Measurements from ENCODE around the gene MAP3K20.
"Not testable (repeated sequence)": the region's sequence is repeated elsewhere in the genome, so short reads cannot be mapped to it uniquely, and the experiment has no call there.

MAP3K20 gene

GRCh38 chr2:173252581-173252980 lies 176.9 kb downstream of the MAP3K20 start:
- no peaks in the 10 kb centered on the region for H3K9me3 Mint-ChIP-seq
- H3K4me3 Mint-ChIP-seq = no peak overlapping the region
- ATAC-seq (replicated peaks; ENCODE audit: extremely low read depth, poor library complexity, severe bottlenecking) (no peak), DNase-seq (ENCODE audit: low spot score in 2 of 2) (no peak)
- H3K4me1 Mint-ChIP-seq = no peaks in the 10 kb centered on the region
- no peak overlapping the region for H3K27ac Mint-ChIP-seq (ENCODE audit: low read depth)
- no peaks in the 10 kb centered on the region for H3K36me3 Mint-ChIP-seq (ENCODE audit: insufficient read depth)
- no peaks in the 10 kb centered on the region for H3K27me3 Mint-ChIP-seq

GRCh38 chr2:173254659-173255058 lies 179.0 kb downstream of the MAP3K20 start:
- Mint-ChIP-seq H3K27me3 (no peaks in the 10 kb centered on the region), H3K4me1 (no peaks in the 10 kb centered on the region), H3K36me3 (ENCODE audit: insufficient read depth) (no peaks in the 10 kb centered on the region), H3K9me3 (no peaks in the 10 kb centered on the region), H3K4me3 (no peak overlapping the region), H3K27ac (ENCODE audit: low read depth) (no peak overlapping the region)
- DNase-seq (ENCODE audit: low spot score in 2 of 2) (no peak), ATAC-seq (replicated peaks; ENCODE audit: extremely low read depth, poor library complexity, severe bottlenecking) (no peak)

- no peaks in the 10 kb centered on the region for H3K27me3 Mint-ChIP-seq
- no peaks in the 10 kb centered on the region for H3K4me1 Mint-ChIP-seq
- ATAC-seq (replicated peaks; ENCODE audit: extremely low read depth, poor library complexity, severe bottlenecking) = no peak
- no peaks in the 10 kb centered on the region for H3K9me3 Mint-ChIP-seq
- H3K36me3 Mint-ChIP-seq (ENCODE audit: insufficient read depth) = no peaks in the 10 kb centered on the region
- DNase-seq (ENCODE audit: low spot score in 2 of 2) = no peak
- H3K4me3 Mint-ChIP-seq = no peak overlapping the region
- no peak overlapping the region for H3K27ac Mint-ChIP-seq (ENCODE audit: low read depth)
Measured at GRCh38 chr2:173258701-173259100, 183.1 kb downstream of the MAP3K20 start.

GRCh38 chr2:173262356-173262755 lies 186.7 kb downstream of the MAP3K20 start:
- H3K4me1 Mint-ChIP-seq = peaks cover 10% of the 10 kb centered on the region
- not testable (repeated sequence) for H3K36me3 Mint-ChIP-seq (ENCODE audit: insufficient read depth); H3K27ac Mint-ChIP-seq (ENCODE audit: low read depth); ATAC-seq (replicated peaks; ENCODE audit: extremely low read depth, poor library complexity, severe bottlenecking); H3K27me3 Mint-ChIP-seq; DNase-seq (ENCODE audit: low spot score in 2 of 2); H3K4me3 Mint-ChIP-seq; H3K9me3 Mint-ChIP-seq

- H3K9me3 Mint-ChIP-seq = no peaks in the 10 kb centered on the region
- no peaks in the 10 kb centered on the region for H3K36me3 Mint-ChIP-seq (ENCODE audit: insufficient read depth)
- H3K27me3 Mint-ChIP-seq = no peaks in the 10 kb centered on the region
- H3K27ac Mint-ChIP-seq (ENCODE audit: low read depth) = peak overlapping the region; percentile 14
- H3K4me3 Mint-ChIP-seq = peak overlapping the region; percentile 64
- peaks cover 10% of the 10 kb centered on the region for H3K4me1 Mint-ChIP-seq
- no peak for DNase-seq (ENCODE audit: low spot score in 2 of 2)
- no peak for ATAC-seq (replicated peaks; ENCODE audit: extremely low read depth, poor library complexity, severe bottlenecking)
Measured at GRCh38 chr2:173264151-173264550, 188.5 kb downstream of the MAP3K20 start.

- Mint-ChIP-seq H3K27me3 (no peaks in the 10 kb centered on the region), H3K4me3 (peak overlapping the region; percentile 64), H3K27ac (ENCODE audit: low read depth) (peak overlapping the region; percentile 14), H3K4me1 (peaks cover 10% of the 10 kb centered on the region), H3K36me3 (ENCODE audit: insufficient read depth) (no peaks in the 10 kb centered on the region), H3K9me3 (no peaks in the 10 kb centered on the region)
- peak; percentile 64 for ATAC-seq (replicated peaks; ENCODE audit: extremely low read depth, poor library complexity, severe bottlenecking)
- DNase-seq (ENCODE audit: low spot score in 2 of 2) = no peak
Measured at GRCh38 chr2:173264603-173265366, 189.1 kb downstream of the MAP3K20 start.

GRCh38 chr2:173271135-173271534 lies 195.5 kb downstream of the MAP3K20 start:
- no peaks in the 10 kb centered on the region for H3K27me3 Mint-ChIP-seq
- no peaks in the 10 kb centered on the region for H3K4me1 Mint-ChIP-seq
- DNase-seq (ENCODE audit: low spot score in 2 of 2) = no peak
- H3K9me3 Mint-ChIP-seq = no peaks in the 10 kb centered on the region
- no peak for ATAC-seq (replicated peaks; ENCODE audit: extremely low read depth, poor library complexity, severe bottlenecking)
- no peaks in the 10 kb centered on the region for H3K36me3 Mint-ChIP-seq (ENCODE audit: insufficient read depth)
- H3K27ac Mint-ChIP-seq (ENCODE audit: low read depth) = no peak overlapping the region
- H3K4me3 Mint-ChIP-seq = no peak overlapping the region

GRCh38 chr2:173271825-173272224 lies 196.2 kb downstream of the MAP3K20 start:
- DNase-seq (ENCODE audit: low spot score in 2 of 2) (no peak), ATAC-seq (replicated peaks; ENCODE audit: extremely low read depth, poor library complexity, severe bottlenecking) (no peak)
- H3K36me3 Mint-ChIP-seq (ENCODE audit: insufficient read depth) = no peaks in the 10 kb centered on the region
- no peaks in the 10 kb centered on the region for H3K27me3 Mint-ChIP-seq
- no peaks in the 10 kb centered on the region for H3K9me3 Mint-ChIP-seq
- H3K27ac Mint-ChIP-seq (ENCODE audit: low read depth) = no peak overlapping the region
- H3K4me3 Mint-ChIP-seq = no peak overlapping the region
- no peaks in the 10 kb centered on the region for H3K4me1 Mint-ChIP-seq

GRCh38 chr2:173272849-173273248 lies 197.2 kb downstream of the MAP3K20 start:
- no peak overlapping the region for H3K27ac Mint-ChIP-seq (ENCODE audit: low read depth)
- no peaks in the 10 kb centered on the region for H3K9me3 Mint-ChIP-seq
- no peaks in the 10 kb centered on the region for H3K4me1 Mint-ChIP-seq
- H3K36me3 Mint-ChIP-seq (ENCODE audit: insufficient read depth) = no peaks in the 10 kb centered on the region
- ATAC-seq (replicated peaks; ENCODE audit: extremely low read depth, poor library complexity, severe bottlenecking) (no peak), DNase-seq (ENCODE audit: low spot score in 2 of 2) (no peak)
- no peaks in the 10 kb centered on the region for H3K27me3 Mint-ChIP-seq
- no peak overlapping the region for H3K4me3 Mint-ChIP-seq

GRCh38 chr2:173278794-173279526 lies 203.3 kb downstream of the MAP3K20 start:
- no peak overlapping the region for H3K27ac Mint-ChIP-seq (ENCODE audit: low read depth)
- H3K9me3 Mint-ChIP-seq = no peaks in the 10 kb centered on the region
- DNase-seq (ENCODE audit: low spot score in 2 of 2) = no peak
- no peaks in the 10 kb centered on the region for H3K4me1 Mint-ChIP-seq
- no peaks in the 10 kb centered on the region for H3K27me3 Mint-ChIP-seq
- no peak overlapping the region for H3K4me3 Mint-ChIP-seq
- no peak for ATAC-seq (replicated peaks; ENCODE audit: extremely low read depth, poor library complexity, severe bottlenecking)
- H3K36me3 Mint-ChIP-seq (ENCODE audit: insufficient read depth) = no peaks in the 10 kb centered on the region

- H3K27ac Mint-ChIP-seq (ENCODE audit: low read depth) = no peak overlapping the region
Measured at GRCh38 chr2:173279527-173279868, 203.9 kb downstream of the MAP3K20 start.

GRCh38 chr2:173280853-173281252 lies 205.2 kb downstream of the MAP3K20 start:
- no peaks in the 10 kb centered on the region for H3K4me1 Mint-ChIP-seq
- no peak overlapping the region for H3K27ac Mint-ChIP-seq (ENCODE audit: low read depth)
- ATAC-seq (replicated peaks; ENCODE audit: extremely low read depth, poor library complexity, severe bottlenecking) = no peak
- no peaks in the 10 kb centered on the region for H3K9me3 Mint-ChIP-seq
- no peak for DNase-seq (ENCODE audit: low spot score in 2 of 2)
- H3K36me3 Mint-ChIP-seq (ENCODE audit: insufficient read depth) = no peaks in the 10 kb centered on the region
- no peak overlapping the region for H3K4me3 Mint-ChIP-seq
- H3K27me3 Mint-ChIP-seq = no peaks in the 10 kb centered on the region

More at GRCh38 chr2:173279527-173279868, 203.9 kb downstream of the MAP3K20 start:
- H3K9me3 Mint-ChIP-seq = no peaks in the 10 kb centered on the region
- H3K27me3 Mint-ChIP-seq = no peaks in the 10 kb centered on the region
- H3K36me3 Mint-ChIP-seq (ENCODE audit: insufficient read depth) = no peaks in the 10 kb centered on the region
- ATAC-seq (replicated peaks; ENCODE audit: extremely low read depth, poor library complexity, severe bottlenecking) (no peak), DNase-seq (ENCODE audit: low spot score in 2 of 2) (no peak)
- no peak overlapping the region for H3K4me3 Mint-ChIP-seq
- no peaks in the 10 kb centered on the region for H3K4me1 Mint-ChIP-seq

- DNase-seq (ENCODE audit: low spot score in 2 of 2); H3K4me1 Mint-ChIP-seq; H3K27ac Mint-ChIP-seq (ENCODE audit: low read depth); H3K4me3 Mint-ChIP-seq; H3K9me3 Mint-ChIP-seq; H3K36me3 Mint-ChIP-seq (ENCODE audit: insufficient read depth); ATAC-seq (replicated peaks; ENCODE audit: extremely low read depth, poor library complexity, severe bottlenecking); H3K27me3 Mint-ChIP-seq: not testable (repeated sequence)
Measured at GRCh38 chr2:173281898-173282297, 206.3 kb downstream of the MAP3K20 start.
